Stimulated activated CD4-positive, alpha-beta T cell treated with anti-CD3 and anti-CD28 coated beads, TNF-alpha, amount 100 ng/mL, for 1 hour (primary cell): ENCODE data around the gene SMARCC2.
"Not testable (repeated sequence)": the region's sequence is repeated elsewhere in the genome, so short reads cannot be mapped to it uniquely, and the experiment has no call there.

Experiments
- DNase-seq, 3 donors: peaks; one replicate each; pipeline ENCODE4 v3.0.0-alpha.2; 2020; ENCODE audit warnings: low read depth in 3 of 3, low spot score in 1 of 3

SMARCC2 gene

DNA sequence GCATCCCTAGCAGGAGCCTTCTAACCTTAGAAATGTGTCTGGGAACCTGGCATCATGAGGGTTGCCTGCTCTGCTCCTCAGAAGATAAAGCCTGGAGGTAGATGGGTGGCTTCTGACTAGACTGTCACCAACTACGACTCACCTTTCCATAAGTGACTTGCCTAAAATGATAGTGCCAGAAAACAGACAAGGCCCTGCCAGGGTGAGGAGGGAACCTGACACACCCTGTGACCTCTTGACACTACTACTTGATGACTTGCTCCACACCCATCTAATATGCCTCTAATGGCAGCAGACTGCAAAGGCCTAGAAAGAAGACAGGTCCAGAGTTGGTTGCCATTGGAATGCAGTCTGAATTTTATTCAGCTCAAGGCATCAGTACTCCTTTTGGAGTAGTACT, 23.1 kb upstream of the SMARCC2 start:
- DNase-seq: no peak

GRCh38 chr12:56208006-56208405, 18.7 kb upstream of the SMARCC2 start:
- no peak for DNase-seq

DNA sequence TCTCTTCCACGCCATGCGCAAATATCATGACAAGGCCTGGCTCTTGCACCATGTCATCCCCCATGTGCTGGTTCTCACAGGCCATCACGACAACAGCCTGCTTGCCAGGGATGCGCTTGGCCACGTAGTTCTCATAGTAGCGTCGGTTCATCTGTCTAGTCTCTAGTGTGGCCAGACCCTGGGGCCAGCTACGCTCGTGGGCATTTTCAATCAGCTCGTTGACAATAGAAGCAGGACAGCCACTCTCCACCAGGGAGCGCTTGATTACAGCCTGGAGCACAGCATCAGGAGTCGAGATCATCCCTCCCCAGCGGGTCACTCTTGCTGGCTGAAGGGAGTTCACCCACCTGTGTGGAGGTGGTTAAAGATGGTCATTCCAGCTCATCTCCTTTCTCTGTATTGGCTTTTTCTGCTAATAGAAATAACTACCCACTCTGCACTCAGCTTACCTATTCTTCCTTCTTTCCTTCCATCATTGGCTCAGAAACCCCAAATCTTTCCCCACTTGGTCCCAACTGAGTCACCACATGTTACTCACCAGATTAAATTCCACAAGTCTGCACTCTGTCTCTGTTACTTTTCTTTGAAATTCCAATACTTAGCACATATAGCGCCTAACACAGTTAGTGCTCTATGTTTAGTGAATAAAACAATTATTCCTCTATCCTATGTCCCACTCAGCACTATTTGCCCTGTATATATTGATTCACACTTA, 17.3 kb upstream of the SMARCC2 start:
- peak in 1 of 3 donors; percentile 16 for DNase-seq

DNA sequence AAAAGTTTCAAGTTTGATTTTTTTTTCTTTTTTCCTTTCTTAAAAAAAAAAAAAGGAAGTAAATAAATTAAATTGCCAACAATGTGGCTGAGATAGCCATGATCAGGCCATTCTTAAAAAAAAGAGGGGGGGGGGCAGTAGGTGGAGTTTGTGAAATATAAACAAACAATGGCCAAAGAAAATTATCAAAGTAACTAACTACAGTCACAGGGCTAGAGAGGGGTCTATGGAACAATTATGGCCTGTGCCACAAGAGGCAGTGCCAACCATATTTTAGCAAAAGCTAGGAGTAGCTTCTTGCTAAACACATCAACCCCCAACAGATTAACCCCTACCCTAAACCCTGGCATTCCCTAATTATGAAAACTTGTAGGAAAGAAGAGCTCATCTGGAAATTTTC, 16.2 kb upstream of the SMARCC2 start:
- no peak for DNase-seq

GRCh38 chr12:56204275-56204674, 15.0 kb upstream of the SMARCC2 start:
- DNase-seq: no peak

GRCh38 chr12:56202838-56203237, 13.6 kb upstream of the SMARCC2 start:
- no peak for DNase-seq

DNA sequence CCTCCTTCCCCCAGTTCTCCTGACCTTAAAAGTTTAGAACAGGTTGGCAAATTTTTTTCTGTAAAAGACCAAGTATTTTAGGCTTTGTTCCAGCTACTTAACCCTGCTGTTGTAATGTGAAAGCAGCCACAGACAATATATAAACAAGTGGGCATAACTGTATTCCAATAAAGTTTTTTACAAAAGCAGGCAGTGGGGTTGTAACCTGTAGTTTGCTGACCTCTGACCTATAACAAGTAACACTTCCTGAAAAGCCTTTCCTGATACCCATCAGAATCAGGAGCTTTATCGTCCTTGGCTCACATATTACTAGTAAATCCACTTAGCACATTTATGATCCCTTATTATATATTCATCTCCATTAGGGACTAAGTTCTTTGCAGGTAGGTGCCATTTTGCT, 13.1 kb upstream of the SMARCC2 start:
- no peak for DNase-seq

GRCh38 chr12:56198836-56199235, 9.6 kb upstream of the SMARCC2 start:
- DNase-seq: no peak

GRCh38 chr12:56197921-56198635, 8.8 kb upstream of the SMARCC2 start:
- DNase-seq: no peak

- not testable (repeated sequence) for DNase-seq
Measured at GRCh38 chr12:56196818-56197550, 7.7 kb upstream of the SMARCC2 start.

DNA sequence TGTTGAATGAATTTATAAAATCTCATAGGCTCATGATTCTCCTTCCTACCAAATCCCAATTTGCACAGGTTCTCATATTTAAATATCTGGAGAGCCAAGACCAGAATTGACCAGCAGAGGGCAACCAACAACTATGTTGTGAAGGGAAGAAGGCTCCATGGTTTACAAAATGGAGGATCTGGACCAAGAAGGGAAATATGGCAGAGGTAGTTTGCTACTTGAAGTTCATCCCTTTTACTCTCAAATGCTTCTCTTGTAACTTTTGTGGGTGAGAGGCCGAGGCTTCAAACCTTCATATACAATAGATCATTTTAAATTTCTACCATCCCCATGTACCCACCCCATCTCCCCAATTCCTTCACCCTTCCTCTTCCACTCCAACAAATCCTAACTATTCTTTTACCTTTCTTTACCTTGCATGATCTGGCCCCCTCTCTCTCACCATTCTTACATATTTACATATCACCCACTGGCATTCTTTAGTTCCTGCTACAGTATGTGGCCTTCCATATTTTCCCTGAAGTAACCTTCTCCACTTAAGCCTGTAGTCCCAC, 3.8 kb upstream of the SMARCC2 start:
- DNase-seq: peak; percentile 34 to 39 (median 35)

- no peak for DNase-seq
Measured at GRCh38 chr12:56192582-56192981, 3.3 kb upstream of the SMARCC2 start.

GRCh38 chr12:56190695-56191155, 1.4 kb upstream of the SMARCC2 start:
- no peak for DNase-seq

DNA sequence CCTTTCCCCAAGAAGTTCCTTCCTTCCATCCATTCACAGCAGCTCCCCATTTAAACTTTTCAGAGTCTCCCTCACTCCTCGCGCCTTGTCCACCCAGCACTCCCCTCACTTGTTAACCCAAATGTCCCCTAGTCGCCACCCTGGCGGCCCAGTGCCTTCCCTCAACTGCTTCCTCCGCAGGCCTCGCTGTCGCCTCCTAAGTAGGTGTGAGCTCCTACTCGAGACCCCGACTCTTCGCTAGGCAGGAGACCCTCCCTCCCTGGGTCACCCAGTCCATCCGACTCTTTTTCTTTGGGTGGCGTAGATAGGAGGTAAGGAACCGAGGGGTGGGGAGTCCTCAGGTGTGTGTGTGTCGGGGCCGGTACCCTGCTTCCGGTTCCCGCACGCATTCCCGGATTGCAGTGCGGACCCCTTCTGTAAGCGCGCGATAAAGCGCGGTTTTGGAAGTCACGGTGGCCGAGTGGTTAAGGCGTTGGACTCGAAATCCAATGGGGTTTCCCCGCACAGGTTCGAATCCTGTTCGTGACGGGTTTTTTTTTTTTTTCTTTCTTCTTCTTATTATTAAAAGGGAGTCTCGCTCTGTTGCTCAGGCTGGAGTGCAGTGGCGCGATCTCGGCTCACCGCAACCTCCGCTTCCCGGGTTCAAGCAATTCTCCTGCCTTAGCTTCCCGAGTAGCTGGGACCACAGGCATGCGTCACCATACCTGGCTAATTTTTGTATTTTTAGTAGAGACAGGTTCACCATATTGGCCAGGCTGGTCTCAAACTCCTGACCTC, 823 bp upstream of the SMARCC2 start:
- DNase-seq: peak; percentile 25 to 90 (median 45)

DNA sequence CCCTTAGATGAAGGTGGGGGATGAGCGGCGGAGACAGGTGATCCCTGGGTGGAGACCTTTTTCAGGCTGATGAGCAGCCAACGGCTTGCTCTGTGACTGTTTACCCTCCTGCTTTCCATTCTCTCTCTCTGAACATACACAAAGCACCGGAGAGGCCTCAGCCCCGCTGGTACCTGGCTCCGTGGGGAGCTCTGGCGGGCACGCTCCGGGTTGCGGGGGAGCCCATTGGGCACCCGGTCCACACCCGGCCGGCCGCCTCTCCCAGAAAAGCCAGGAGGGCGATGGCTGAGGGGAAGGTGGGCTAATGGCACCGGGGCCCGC, 545 bp downstream of the SMARCC2 start:
- DNase-seq: peak in 1 of 3 donors; percentile 11

DNA sequence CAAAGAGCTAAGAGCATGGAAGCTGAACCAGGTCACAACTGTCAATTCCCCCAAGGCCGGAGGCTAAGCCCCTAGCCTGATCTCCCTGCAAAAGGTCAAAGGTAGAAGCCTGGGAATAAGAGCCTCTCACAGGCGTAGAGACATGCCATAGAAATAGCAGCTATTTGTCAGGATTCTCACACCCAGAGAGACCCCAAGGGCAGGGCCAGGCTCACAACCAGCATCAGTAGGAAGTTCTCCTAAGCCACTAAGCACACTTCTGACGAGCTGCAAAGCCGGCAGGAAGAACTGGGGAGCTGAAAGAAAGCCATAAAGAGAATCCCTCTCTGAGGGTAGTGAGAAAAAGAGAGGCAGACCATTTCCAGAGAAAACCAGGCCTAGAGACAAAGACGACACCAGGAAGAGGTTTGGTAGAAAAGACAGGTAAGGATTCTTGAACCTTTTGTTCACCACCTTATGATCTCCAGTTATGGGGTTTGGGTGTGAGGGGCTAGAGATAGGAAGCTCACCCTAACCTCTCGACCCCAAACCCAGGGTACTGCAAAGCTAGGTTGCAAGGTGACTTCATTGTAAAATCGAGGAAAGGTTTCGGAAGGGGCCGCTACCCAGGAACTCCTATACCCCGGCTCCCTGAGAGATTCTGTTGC, 1.0 kb downstream of the SMARCC2 start:
- DNase-seq: no peak

GRCh38 chr12:56186957-56187356, 2.3 kb downstream of the SMARCC2 start:
- no peak for DNase-seq

GRCh38 chr12:56178347-56178746, 10.9 kb downstream of the SMARCC2 start:
- DNase-seq: no peak

- DNase-seq: no peak
Measured at GRCh38 chr12:56172839-56173238, 16.4 kb downstream of the SMARCC2 start.

GRCh38 chr12:56169229-56169759, 20.0 kb downstream of the SMARCC2 start:
- DNase-seq: no peak
